HCT116 (cell line): ENCODE results near the gene ARL6. TPM values are rescaled to one million over a fixed set of nuclear protein-coding genes. Genes with fewer than 3 reads are reported as not detected.

Source experiments
- ATAC-seq: fragments of 200-7000 bp; cut with Tn5 transposase; 2 replicates; pipeline ENCODE4 v1.9.1; 2020; ENCODE audit warnings: mild to moderate bottlenecking, moderate library complexity
- BruUV-seq: library from RNA; stranded (reverse); fragments of 400-500 nt; replicated peaks from 2 replicates; lab custom pipeline; 2021; lab: Mats Ljungman, UMichigan
- CTCF ChIA-PET: fragments of 300-600 bp; sonication (Branson Sonifier 250); formaldehyde crosslinking; loops from one replicate; lab custom pipeline; 2021; ENCODE audit warnings: antibody characterized with exemption; lab: Charles Lee
- POLR2A ChIA-PET: fragments of 300-600, 350-600 bp; sonication (Branson Sonifier 250); formaldehyde crosslinking; loops from one replicate; lab custom pipeline; 2021; ENCODE audit warnings: antibody characterized with exemption; lab: Charles Lee
- RAD21 ChIA-PET, 2 experiments: fragments of 300-600 bp; sonication (Branson Sonifier 250); formaldehyde crosslinking; loops; one replicate each; lab custom pipeline; 2023; ENCODE audit warnings: low total read pairs in 2 of 2; ENCODE audit not compliant: uncharacterized antibody in 2 of 2, unreplicated experiment in 2 of 2, low non-redundant PET in 1 of 2; lab: Charles Lee
- DNase-seq: peaks from one replicate; pipeline ENCODE4 v3.0.0-alpha.2; 2010; ENCODE audit warnings: low read depth, low spot score
- H2AFZ ChIP-seq: fragments of 200-600 bp; shearing (Covaris generic), sonication (generic); 2 replicates; pipeline ENCODE4 v1.6.1; 2017; ENCODE audit warnings: low read depth, mixed run types, mixed read lengths, antibody characterized with exemption, low read length; ENCODE audit not compliant: poor library complexity, severe bottlenecking
- H3K27ac ChIP-seq: 2 replicates; pipeline ENCODE4 v1.5.1; 2012; ENCODE audit warnings: low read depth, low read length
- H3K27me3 ChIP-seq: fragments of 200-600 bp; sonication (generic); 2 replicates; pipeline ENCODE4 v1.6.1; 2016; ENCODE audit warnings: mixed run types, low read length, mixed read lengths; ENCODE audit not compliant: insufficient read depth
- H3K36me3 ChIP-seq, 2 experiments: fragments of 200-500 bp in 1 of 2; fragments of 200-600 bp in 1 of 2; sonication (Bioruptor generic) in 1 of 2; sonication (generic) in 1 of 2; 2 replicates each; pipeline versions ENCODE4 v1.5.1 to v1.6.1; 2014 to 2016; ENCODE audit warnings: low read length in 2 of 2, inconsistent platforms in 1 of 2, mixed read lengths in 1 of 2, mixed run types in 1 of 2; ENCODE audit not compliant: insufficient read depth in 2 of 2, control insufficient read depth in 1 of 2
- H3K4me1 ChIP-seq, 2 experiments: fragments of 200-600 bp in 1 of 2; sonication (generic) in 1 of 2; 2 replicates each; pipeline versions ENCODE4 v1.5.1 to v1.6.1; 2012 to 2017; ENCODE audit warnings: low read length in 2 of 2, inconsistent platforms in 1 of 2, mild to moderate bottlenecking in 1 of 2, mixed read lengths in 1 of 2, mixed run types in 1 of 2, moderate library complexity in 1 of 2; ENCODE audit not compliant: insufficient read depth in 2 of 2, control insufficient read depth in 1 of 2
- H3K4me2 ChIP-seq: fragments of 200-600 bp; sonication (generic); 2 replicates; pipeline ENCODE4 v1.6.1; 2017; ENCODE audit warnings: mixed run types, low read length, mixed read lengths
- H3K4me3 ChIP-seq, 2 experiments: fragments of 200-600 bp in 1 of 2; sonication (generic) in 1 of 2; replicated peaks in 1 of 2; 2 replicates each; pipeline ENCODE4 v1.5.1; 2011 to 2016; ENCODE audit warnings: low read length in 2 of 2, control low read depth in 1 of 2, low read depth in 1 of 2, mild to moderate bottlenecking in 1 of 2, mixed read lengths in 1 of 2, mixed run types in 1 of 2
- H3K79me2 ChIP-seq: fragments of 200-600 bp; sonication (generic); 2 replicates; pipeline ENCODE4 v1.6.1; 2017; ENCODE audit warnings: mild to moderate bottlenecking, mixed run types, low read length, moderate library complexity, mixed read lengths; ENCODE audit not compliant: insufficient read depth
- H3K9ac ChIP-seq: fragments of 200-600 bp; sonication (generic); 2 replicates; pipeline ENCODE4 v1.6.1; 2016; ENCODE audit warnings: low read length, mixed read lengths
- H3K9me2 ChIP-seq: fragments of 200-600 bp; sonication (generic), shearing (Covaris generic); 2 replicates; pipeline ENCODE4 v1.6.1; 2017; ENCODE audit warnings: mixed run types, mild to moderate bottlenecking, moderate library complexity; ENCODE audit not compliant: insufficient read depth
- H3K9me3 ChIP-seq, 2 experiments: fragments of 200-500 bp in 1 of 2; fragments of 200-600 bp in 1 of 2; sonication (Bioruptor generic) in 1 of 2; sonication (generic) in 1 of 2; 2 replicates each; pipeline ENCODE4 v1.6.1; 2014 to 2017; ENCODE audit warnings: low read length in 2 of 2, mixed read lengths in 2 of 2, inconsistent platforms in 1 of 2, low read depth in 1 of 2, mild to moderate bottlenecking in 1 of 2, mixed run types in 1 of 2, moderate library complexity in 1 of 2; ENCODE audit not compliant: control insufficient read depth in 1 of 2, insufficient read depth in 1 of 2
- H4K20me1 ChIP-seq: fragments of 200-600 bp; sonication (generic), shearing (Covaris generic); 2 replicates; pipeline ENCODE4 v1.6.1; 2017; ENCODE audit warnings: mixed run types, mild to moderate bottlenecking, moderate library complexity; ENCODE audit not compliant: insufficient read depth
- CEBPB ChIP-seq: IDR thresholded peaks from 2 replicates; pipeline ENCODE4 v1.6.1; 2012; ENCODE audit warnings: low read depth
- EGR1 ChIP-seq: IDR thresholded peaks from 2 replicates; pipeline ENCODE4 v1.6.1; 2012; ENCODE audit warnings: low read depth
- ELF1 ChIP-seq: IDR thresholded peaks from 2 replicates; pipeline ENCODE4 v1.6.1; 2012; ENCODE audit warnings: low read depth, borderline replicate concordance
- FOSL1 ChIP-seq: IDR thresholded peaks from 2 replicates; pipeline ENCODE4 v1.6.1; 2012; ENCODE audit warnings: low read depth
- JUND ChIP-seq: IDR thresholded peaks from 2 replicates; pipeline ENCODE4 v1.6.1; 2012
- POLR2A ChIP-seq: IDR thresholded peaks from 2 replicates; pipeline ENCODE4 v1.7.0; 2011; ENCODE audit warnings: borderline replicate concordance; ENCODE audit not compliant: insufficient read depth, insufficient read length; ENCODE audit errors: extremely low read depth
- RAD21 ChIP-seq: IDR thresholded peaks from 2 replicates; pipeline ENCODE4 v1.6.1; 2012; ENCODE audit warnings: low read depth, mild to moderate bottlenecking
- SIN3A ChIP-seq: IDR thresholded peaks from 2 replicates; pipeline ENCODE4 v1.6.1; 2012; ENCODE audit warnings: low read depth
- SRF ChIP-seq: IDR thresholded peaks from 2 replicates; pipeline ENCODE4 v1.6.1; 2012; ENCODE audit warnings: low read depth
- ZFX ChIP-seq: fragments of 450-650 bp; IDR thresholded peaks from 2 replicates; pipeline ENCODE4 v1.6.1; 2017
- intact Hi-C: fragments of 100-400 bp; cut with micrococcal nuclease; formaldehyde crosslinking; loops from 2 replicates; pipeline ENCODE4 v1.10.0; 2022
- total RNA-seq: library from RNA; stranded (reverse); gene quantifications from one replicate; pipeline ENCODE4 v1.2.1, GENCODE V29; 2021; ENCODE audit not compliant: unreplicated experiment
- TF ChIP-seq, protein P1 (sequence below): IDR thresholded peaks from 2 replicates; pipeline ENCODE4 v1.6.1; 2012
- TF ChIP-seq, protein P2 (sequence below), 3 experiments: fragments of 200-600 bp in 1 of 3; sonication (generic) in 1 of 3; IDR thresholded peaks in 2 of 3; conservative IDR thresholded peaks in 1 of 3; 2 replicates each; pipeline ENCODE4 v1.5.1; 2012 to 2017; ENCODE audit warnings: low read depth in 2 of 3, low read length in 2 of 3, antibody characterized with exemption in 1 of 3, borderline replicate concordance in 1 of 3, control low read depth in 1 of 3, mild to moderate bottlenecking in 1 of 3, mixed read lengths in 1 of 3, mixed run types in 1 of 3, moderate library complexity in 1 of 3; ENCODE audit not compliant: insufficient read depth in 1 of 3
- TF ChIP-seq, protein P3 (sequence below): IDR thresholded peaks from 2 replicates; pipeline ENCODE4 v1.6.1; 2012; ENCODE audit warnings: low read depth

ARL6 gene
- total RNA-seq, 1 experiment from 2014 or later = 2.9 TPM

DNA sequence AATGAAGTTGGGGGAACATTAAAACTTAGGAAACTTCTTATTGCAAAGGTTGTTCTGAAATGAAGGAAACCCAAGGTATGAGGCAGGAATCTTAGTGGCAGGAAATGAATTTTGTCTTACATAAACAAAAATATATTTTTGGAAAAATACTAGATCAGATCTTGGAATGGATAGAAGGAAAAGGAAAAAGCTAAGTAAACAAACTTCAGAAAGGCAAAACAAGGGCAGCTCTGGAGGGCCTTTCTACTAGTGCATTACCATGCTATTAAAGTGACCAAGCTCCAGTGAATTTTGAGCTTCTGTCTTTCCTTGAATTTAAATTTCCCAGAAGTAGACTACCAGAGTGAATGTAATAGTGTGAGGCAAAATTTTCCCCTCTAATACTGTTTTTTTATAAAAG, 13.6 kb downstream of the ARL6 start (continued):
- TF ChIP-seq EGR1 (no peak), ZFX (no peak), CEBPB (no peak), JUND (no peak), FOSL1 (no peak), SRF (no peak)
- TF ChIP-seq, protein P1, sequence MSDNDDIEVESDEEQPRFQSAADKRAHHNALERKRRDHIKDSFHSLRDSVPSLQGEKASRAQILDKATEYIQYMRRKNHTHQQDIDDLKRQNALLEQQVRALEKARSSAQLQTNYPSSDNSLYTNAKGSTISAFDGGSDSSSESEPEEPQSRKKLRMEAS = no peak

DNA sequence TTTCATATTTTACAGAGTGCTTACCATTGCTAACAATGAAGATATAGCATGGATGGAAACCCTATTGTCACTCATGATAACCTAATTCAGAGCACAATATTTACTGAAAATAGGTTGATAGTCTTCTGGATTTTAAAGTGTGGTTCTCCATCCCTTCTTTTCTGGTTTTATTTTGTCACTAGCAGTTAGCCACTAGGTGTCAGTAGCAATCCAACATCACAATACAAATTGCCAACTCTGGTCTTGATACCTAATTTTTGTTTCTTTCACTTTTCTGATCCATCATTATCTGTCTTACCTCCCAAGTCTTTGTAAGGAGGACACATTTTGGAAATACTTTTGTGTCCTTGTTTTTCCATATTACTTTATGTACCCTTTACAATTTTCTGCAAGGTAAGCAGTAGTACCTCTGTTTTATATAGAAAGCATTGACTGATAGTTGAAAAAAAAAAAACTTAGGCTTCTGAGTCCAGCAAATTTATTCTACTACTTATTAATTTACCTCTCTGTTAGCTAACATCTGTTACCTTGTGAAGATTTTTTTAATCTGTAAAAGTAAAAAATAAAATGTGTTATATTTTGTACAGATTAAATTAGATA, 29.0 kb downstream of the ARL6 start:
- DNase-seq = peak; percentile 26
- BruUV-seq = no TSS peak
- Histone ChIP-seq H4K20me1 (no peaks in the 10 kb centered on the region), H3K79me2 (no peaks in the 10 kb centered on the region), H3K36me3 (no peaks in the 10 kb centered on the region), H3K9me2 (no peaks in the 10 kb centered on the region), H3K27ac (no peak overlapping the region), H3K4me3 (no peak overlapping the region), H3K9ac (no peak overlapping the region), H2AFZ (no peak overlapping the region), H3K27me3 (0 out of 2 replicates have a peak, but pooled peaks cover 4% of the 10 kb centered on the region), H3K4me2 (no peak overlapping the region), H3K9me3 (no peaks in the 10 kb centered on the region), H3K4me1 (no peaks in the 10 kb centered on the region)
- intact Hi-C loops = loop anchor here (1.0 kb wide), 1 partner anchor 230 kb away; no protein-coding TSS in a partner anchor
- TF ChIP-seq RAD21 (peak; percentile 76), POLR2A (no peak), EGR1 (no peak), SIN3A (no peak), ZFX (no peak), ELF1 (no peak), CEBPB (no peak)
- TF ChIP-seq, protein P2, sequence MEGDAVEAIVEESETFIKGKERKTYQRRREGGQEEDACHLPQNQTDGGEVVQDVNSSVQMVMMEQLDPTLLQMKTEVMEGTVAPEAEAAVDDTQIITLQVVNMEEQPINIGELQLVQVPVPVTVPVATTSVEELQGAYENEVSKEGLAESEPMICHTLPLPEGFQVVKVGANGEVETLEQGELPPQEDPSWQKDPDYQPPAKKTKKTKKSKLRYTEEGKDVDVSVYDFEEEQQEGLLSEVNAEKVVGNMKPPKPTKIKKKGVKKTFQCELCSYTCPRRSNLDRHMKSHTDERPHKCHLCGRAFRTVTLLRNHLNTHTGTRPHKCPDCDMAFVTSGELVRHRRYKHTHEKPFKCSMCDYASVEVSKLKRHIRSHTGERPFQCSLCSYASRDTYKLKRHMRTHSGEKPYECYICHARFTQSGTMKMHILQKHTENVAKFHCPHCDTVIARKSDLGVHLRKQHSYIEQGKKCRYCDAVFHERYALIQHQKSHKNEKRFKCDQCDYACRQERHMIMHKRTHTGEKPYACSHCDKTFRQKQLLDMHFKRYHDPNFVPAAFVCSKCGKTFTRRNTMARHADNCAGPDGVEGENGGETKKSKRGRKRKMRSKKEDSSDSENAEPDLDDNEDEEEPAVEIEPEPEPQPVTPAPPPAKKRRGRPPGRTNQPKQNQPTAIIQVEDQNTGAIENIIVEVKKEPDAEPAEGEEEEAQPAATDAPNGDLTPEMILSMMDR (IDR thresholded peaks at IDR 0.05 in 2 of 3, conservative IDR thresholded peaks at IDR 0.05 in 1 of 3; ENCODE audit: borderline replicate concordance in 1 of 3, insufficient read depth in 1 of 3, low read depth in 2 of 3, low read length in 2 of 3) = peak; percentile 51 to 87 (median 64); a peak in 5 of 6 replicates
- TF ChIP-seq, protein P3, sequence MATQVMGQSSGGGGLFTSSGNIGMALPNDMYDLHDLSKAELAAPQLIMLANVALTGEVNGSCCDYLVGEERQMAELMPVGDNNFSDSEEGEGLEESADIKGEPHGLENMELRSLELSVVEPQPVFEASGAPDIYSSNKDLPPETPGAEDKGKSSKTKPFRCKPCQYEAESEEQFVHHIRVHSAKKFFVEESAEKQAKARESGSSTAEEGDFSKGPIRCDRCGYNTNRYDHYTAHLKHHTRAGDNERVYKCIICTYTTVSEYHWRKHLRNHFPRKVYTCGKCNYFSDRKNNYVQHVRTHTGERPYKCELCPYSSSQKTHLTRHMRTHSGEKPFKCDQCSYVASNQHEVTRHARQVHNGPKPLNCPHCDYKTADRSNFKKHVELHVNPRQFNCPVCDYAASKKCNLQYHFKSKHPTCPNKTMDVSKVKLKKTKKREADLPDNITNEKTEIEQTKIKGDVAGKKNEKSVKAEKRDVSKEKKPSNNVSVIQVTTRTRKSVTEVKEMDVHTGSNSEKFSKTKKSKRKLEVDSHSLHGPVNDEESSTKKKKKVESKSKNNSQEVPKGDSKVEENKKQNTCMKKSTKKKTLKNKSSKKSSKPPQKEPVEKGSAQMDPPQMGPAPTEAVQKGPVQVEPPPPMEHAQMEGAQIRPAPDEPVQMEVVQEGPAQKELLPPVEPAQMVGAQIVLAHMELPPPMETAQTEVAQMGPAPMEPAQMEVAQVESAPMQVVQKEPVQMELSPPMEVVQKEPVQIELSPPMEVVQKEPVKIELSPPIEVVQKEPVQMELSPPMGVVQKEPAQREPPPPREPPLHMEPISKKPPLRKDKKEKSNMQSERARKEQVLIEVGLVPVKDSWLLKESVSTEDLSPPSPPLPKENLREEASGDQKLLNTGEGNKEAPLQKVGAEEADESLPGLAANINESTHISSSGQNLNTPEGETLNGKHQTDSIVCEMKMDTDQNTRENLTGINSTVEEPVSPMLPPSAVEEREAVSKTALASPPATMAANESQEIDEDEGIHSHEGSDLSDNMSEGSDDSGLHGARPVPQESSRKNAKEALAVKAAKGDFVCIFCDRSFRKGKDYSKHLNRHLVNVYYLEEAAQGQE = no peak
- CTCF ChIA-PET = interaction anchor here (1.4 kb wide), 1 partner anchor 229 kb away, joined by 7 read pairs; no protein-coding TSS in a partner anchor
- POLR2A ChIA-PET = no interaction called here
- ATAC-seq = peak; percentile 64
- RAD21 ChIA-PET = no interaction called here
